ENCODE data around the gene CANT1. TPM values are rescaled to one million over a fixed set of nuclear protein-coding genes. Genes with fewer than 3 reads are reported as not detected.
"Not testable (repeated sequence)": the region's sequence is repeated elsewhere in the genome, so short reads cannot be mapped to it uniquely, and the experiment has no call there.

Gene CANT1
- polyA plus RNA-seq, 10 donors: 23.6 to 37.8 (median 28.4) TPM

GRCh38 chr17:79044462-79044861 lies 34.9 kb upstream of the CANT1 start:
- DNase-seq: no peak

GRCh38 chr17:79043931-79044320 lies 34.4 kb upstream of the CANT1 start:
- no peak for DNase-seq

GRCh38 chr17:79043191-79043930 lies 33.8 kb upstream of the CANT1 start:
- no peak for DNase-seq

- peak in 1 of 3 donors; percentile 53 for DNase-seq
Measured at GRCh38 chr17:79042421-79043190, 33.0 kb upstream of the CANT1 start.

GRCh38 chr17:79041723-79042420 lies 32.3 kb upstream of the CANT1 start:
- no peak for DNase-seq

GRCh38 chr17:79041041-79041570 lies 31.5 kb upstream of the CANT1 start:
- no peak for DNase-seq

GRCh38 chr17:79039886-79040285 lies 30.3 kb upstream of the CANT1 start:
- no peak for DNase-seq

- DNase-seq: no peak
Measured at GRCh38 chr17:79039171-79039570, 29.6 kb upstream of the CANT1 start.

- peak in 1 of 3 donors; percentile 78 for DNase-seq
Measured at GRCh38 chr17:79038545-79039135, 29.1 kb upstream of the CANT1 start.

GRCh38 chr17:79036596-79036995 lies 27.0 kb upstream of the CANT1 start:
- DNase-seq: no peak

GRCh38 chr17:79036181-79036580 lies 26.6 kb upstream of the CANT1 start:
- DNase-seq: no peak

- no peak for DNase-seq
Measured at GRCh38 chr17:79035686-79036085, 26.1 kb upstream of the CANT1 start.

- DNase-seq: no peak
Measured at GRCh38 chr17:79034931-79035485, 25.4 kb upstream of the CANT1 start.

GRCh38 chr17:79033741-79034501 lies 24.4 kb upstream of the CANT1 start:
- peak in 1 of 3 donors; percentile 75 for DNase-seq

GRCh38 chr17:79033046-79033616 lies 23.6 kb upstream of the CANT1 start:
- no peak for DNase-seq

- DNase-seq: no peak
Measured at GRCh38 chr17:79031996-79032875, 22.7 kb upstream of the CANT1 start.

GRCh38 chr17:79030636-79031035 lies 21.1 kb upstream of the CANT1 start:
- DNase-seq: not testable (repeated sequence)

- DNase-seq: no peak
Measured at GRCh38 chr17:79029327-79030009, 19.9 kb upstream of the CANT1 start.
